ENCODE measurements around the gene FRS3.

GRCh38 chr6:41721414-41721813 lies 58.3 kb downstream of the FRS3 start:
- no peak for TF ChIP-seq POLR2A (IDR thresholded peaks at IDR 0.05)
- TF ChIP-seq CTCF (IDR thresholded peaks at IDR 0.05) = no peak
- no peak for TF ChIP-seq EP300 (IDR thresholded peaks at IDR 0.05)
